Loucy (cell line): ENCODE data around the gene POLA1.

Experiments used
- H2AFZ ChIP-seq: fragments of 200-600 bp; sonication (generic); 2 replicates; pipeline ENCODE4 v1.6.0; 2016; ENCODE audit warnings: antibody characterized with exemption, mild to moderate bottlenecking, low read length, moderate library complexity
- H3F3A ChIP-seq: fragments of 200-600 bp; 2 replicates; pipeline ENCODE4 v1.6.0; 2016; ENCODE audit warnings: antibody characterized with exemption, low read depth, mild to moderate bottlenecking
- H3K27me3 ChIP-seq: fragments of 200-600 bp; sonication (generic); 2 replicates; pipeline ENCODE4 v1.6.1; 2014; ENCODE audit warnings: low read length, mild to moderate bottlenecking; ENCODE audit not compliant: insufficient read depth, poor library complexity, severe bottlenecking
- H3K36me3 ChIP-seq: fragments of 200-600 bp; sonication (generic); 2 replicates; pipeline ENCODE4 v1.6.1; 2016; ENCODE audit warnings: low read length; ENCODE audit not compliant: insufficient read depth
- H3K4me1 ChIP-seq: fragments of 200-600 bp; sonication (generic); 2 replicates; pipeline ENCODE4 v1.5.1; 2014; ENCODE audit warnings: low read length, mild to moderate bottlenecking; ENCODE audit not compliant: insufficient read depth, poor library complexity, severe bottlenecking
- H3K4me2 ChIP-seq: fragments of 200-600 bp; sonication (generic); 2 replicates; pipeline ENCODE4 v1.6.0; 2014; ENCODE audit warnings: antibody characterized with exemption, low read length, low read depth, mild to moderate bottlenecking; ENCODE audit not compliant: poor library complexity, severe bottlenecking
- H3K4me3 ChIP-seq: fragments of 200-600 bp; sonication (generic); 2 replicates; pipeline ENCODE4 v1.5.1; 2014; ENCODE audit warnings: low read length, mild to moderate bottlenecking, mixed read lengths; ENCODE audit not compliant: poor library complexity, severe bottlenecking
- H3K79me2 ChIP-seq: fragments of 200-600 bp; sonication (generic); 2 replicates; pipeline ENCODE4 v1.6.1; 2014; ENCODE audit warnings: low read length; ENCODE audit not compliant: insufficient read depth
- H3K9ac ChIP-seq: fragments of 200-600 bp; sonication (generic); 2 replicates; pipeline ENCODE4 v1.6.0; 2014; ENCODE audit warnings: mild to moderate bottlenecking, low read depth, low read length, moderate library complexity; ENCODE audit not compliant: poor library complexity, severe bottlenecking
- H3K9me2 ChIP-seq: fragments of 200-600 bp; sonication (generic); replicated peaks from 2 replicates; pipeline ENCODE4 v1.6.1; 2016; ENCODE audit warnings: low read depth, low read length, mixed read lengths
- H3K9me3 ChIP-seq: fragments of 200-600 bp; sonication (generic); 2 replicates; pipeline ENCODE4 v1.6.1; 2014; ENCODE audit warnings: mild to moderate bottlenecking, antibody characterized with exemption, low read length, low read depth; ENCODE audit not compliant: insufficient read depth
- H4K20me1 ChIP-seq: fragments of 200-600 bp; sonication (generic); 2 replicates; pipeline ENCODE4 v1.6.0; 2014; ENCODE audit warnings: antibody characterized with exemption, low read length, mild to moderate bottlenecking; ENCODE audit not compliant: insufficient read depth, poor library complexity, severe bottlenecking
- EZH2phosphoT487 ChIP-seq: fragments of 200-600 bp; IDR thresholded peaks from 2 replicates; pipeline ENCODE4 v1.6.1; 2018; ENCODE audit warnings: antibody characterized with exemption, mild to moderate bottlenecking, moderate library complexity, borderline replicate concordance
- TF ChIP-seq, protein P1 (sequence below): fragments of 200-600 bp; sonication (generic); conservative IDR thresholded peaks from 2 replicates; pipeline ENCODE4 v1.5.1; 2014; ENCODE audit warnings: mild to moderate bottlenecking, antibody characterized with exemption, low read length

POLA1 gene, protein sequence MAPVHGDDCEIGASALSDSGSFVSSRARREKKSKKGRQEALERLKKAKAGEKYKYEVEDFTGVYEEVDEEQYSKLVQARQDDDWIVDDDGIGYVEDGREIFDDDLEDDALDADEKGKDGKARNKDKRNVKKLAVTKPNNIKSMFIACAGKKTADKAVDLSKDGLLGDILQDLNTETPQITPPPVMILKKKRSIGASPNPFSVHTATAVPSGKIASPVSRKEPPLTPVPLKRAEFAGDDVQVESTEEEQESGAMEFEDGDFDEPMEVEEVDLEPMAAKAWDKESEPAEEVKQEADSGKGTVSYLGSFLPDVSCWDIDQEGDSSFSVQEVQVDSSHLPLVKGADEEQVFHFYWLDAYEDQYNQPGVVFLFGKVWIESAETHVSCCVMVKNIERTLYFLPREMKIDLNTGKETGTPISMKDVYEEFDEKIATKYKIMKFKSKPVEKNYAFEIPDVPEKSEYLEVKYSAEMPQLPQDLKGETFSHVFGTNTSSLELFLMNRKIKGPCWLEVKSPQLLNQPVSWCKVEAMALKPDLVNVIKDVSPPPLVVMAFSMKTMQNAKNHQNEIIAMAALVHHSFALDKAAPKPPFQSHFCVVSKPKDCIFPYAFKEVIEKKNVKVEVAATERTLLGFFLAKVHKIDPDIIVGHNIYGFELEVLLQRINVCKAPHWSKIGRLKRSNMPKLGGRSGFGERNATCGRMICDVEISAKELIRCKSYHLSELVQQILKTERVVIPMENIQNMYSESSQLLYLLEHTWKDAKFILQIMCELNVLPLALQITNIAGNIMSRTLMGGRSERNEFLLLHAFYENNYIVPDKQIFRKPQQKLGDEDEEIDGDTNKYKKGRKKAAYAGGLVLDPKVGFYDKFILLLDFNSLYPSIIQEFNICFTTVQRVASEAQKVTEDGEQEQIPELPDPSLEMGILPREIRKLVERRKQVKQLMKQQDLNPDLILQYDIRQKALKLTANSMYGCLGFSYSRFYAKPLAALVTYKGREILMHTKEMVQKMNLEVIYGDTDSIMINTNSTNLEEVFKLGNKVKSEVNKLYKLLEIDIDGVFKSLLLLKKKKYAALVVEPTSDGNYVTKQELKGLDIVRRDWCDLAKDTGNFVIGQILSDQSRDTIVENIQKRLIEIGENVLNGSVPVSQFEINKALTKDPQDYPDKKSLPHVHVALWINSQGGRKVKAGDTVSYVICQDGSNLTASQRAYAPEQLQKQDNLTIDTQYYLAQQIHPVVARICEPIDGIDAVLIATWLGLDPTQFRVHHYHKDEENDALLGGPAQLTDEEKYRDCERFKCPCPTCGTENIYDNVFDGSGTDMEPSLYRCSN (N-terminal part only)

DNA sequence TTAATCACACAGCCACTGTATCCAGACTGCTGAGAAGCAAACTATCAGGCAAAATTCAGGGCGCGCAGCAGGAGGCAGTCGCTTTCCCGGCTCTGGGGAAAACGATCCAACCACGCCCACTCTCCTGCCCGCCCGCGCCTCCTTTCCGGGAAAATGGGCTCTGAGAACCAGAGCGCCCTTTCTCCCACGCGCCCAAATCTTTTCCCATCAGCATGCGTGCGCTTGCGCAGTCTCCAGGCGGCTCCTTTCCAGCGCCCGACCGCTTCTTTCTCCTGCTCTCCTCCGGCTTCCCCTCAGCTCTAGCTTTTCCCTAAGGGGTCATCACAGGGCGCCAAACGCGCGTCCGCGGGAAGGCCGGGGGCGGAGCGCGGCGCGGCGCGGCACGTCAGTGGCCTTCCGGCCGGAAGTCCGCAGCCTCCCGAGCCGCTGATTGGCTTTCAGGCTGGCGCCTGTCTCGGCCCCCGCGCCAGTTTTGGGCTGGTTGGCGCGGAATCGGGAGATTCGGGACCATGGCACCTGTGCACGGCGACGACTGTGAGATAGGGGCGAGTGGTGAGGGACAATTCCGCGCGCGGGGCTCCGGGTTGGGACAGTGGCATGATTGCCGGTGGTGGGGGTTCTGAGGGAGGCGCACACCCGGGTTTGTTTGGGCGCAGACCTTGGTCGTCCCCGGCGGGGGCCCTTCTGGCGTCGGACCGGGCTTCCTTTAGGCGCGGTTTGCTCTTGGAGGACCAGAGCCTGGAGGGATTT is at the start of gene POLA1:
Gene POLA1, plus strand, starts transcription at position 466 of the 750 bp plus-strand sequence. Its CDS starts 44 bp downstream, at position 510.
- TF ChIP-seq, protein P1, sequence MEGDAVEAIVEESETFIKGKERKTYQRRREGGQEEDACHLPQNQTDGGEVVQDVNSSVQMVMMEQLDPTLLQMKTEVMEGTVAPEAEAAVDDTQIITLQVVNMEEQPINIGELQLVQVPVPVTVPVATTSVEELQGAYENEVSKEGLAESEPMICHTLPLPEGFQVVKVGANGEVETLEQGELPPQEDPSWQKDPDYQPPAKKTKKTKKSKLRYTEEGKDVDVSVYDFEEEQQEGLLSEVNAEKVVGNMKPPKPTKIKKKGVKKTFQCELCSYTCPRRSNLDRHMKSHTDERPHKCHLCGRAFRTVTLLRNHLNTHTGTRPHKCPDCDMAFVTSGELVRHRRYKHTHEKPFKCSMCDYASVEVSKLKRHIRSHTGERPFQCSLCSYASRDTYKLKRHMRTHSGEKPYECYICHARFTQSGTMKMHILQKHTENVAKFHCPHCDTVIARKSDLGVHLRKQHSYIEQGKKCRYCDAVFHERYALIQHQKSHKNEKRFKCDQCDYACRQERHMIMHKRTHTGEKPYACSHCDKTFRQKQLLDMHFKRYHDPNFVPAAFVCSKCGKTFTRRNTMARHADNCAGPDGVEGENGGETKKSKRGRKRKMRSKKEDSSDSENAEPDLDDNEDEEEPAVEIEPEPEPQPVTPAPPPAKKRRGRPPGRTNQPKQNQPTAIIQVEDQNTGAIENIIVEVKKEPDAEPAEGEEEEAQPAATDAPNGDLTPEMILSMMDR: no peak; the same call in 1 of the 2 replicates
- no peak for TF ChIP-seq EZH2phosphoT487
- H3K79me2 ChIP-seq: peaks cover 48% of the 10 kb centered on the region
- no peaks in the 10 kb centered on the region for H3K9me2 ChIP-seq
- no peaks in the 10 kb centered on the region for H3K9me3 ChIP-seq
- H3K36me3 ChIP-seq: no peaks in the 10 kb centered on the region
- peak within 1 kb of the TSS; percentile 95 for H3K4me3 ChIP-seq
- peak within 1 kb of the TSS; percentile 85 for H3K9ac ChIP-seq
- no peaks in the 10 kb centered on the region for H3F3A ChIP-seq
- H3K27me3 ChIP-seq: no peaks in the 10 kb centered on the region
- peak within 1 kb of the TSS; percentile 92 for H2AFZ ChIP-seq
- peaks cover 15% of the 10 kb centered on the region for H3K4me1 ChIP-seq
- peaks cover 17% of the 10 kb centered on the region for H4K20me1 ChIP-seq
- peak within 1 kb of the TSS; percentile 93 for H3K4me2 ChIP-seq

DNA sequence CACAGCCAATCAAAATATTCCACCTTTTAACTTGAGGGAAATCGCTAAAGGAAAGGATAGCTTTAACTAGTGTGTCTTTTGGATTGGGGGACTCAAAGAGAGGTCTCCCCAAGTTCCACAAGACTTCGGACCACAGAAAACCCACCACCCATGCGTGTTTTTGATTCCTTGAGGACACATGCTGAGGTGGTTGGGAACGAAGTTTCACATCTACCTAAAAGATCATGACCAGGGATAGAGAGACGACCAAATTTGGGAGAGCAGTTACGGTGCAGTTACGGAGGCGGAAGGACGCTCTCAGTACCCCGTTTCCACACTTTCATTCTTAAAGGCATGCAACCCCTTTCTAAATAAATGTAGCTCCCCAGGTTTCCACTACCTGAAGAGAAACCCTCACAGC is 47.7 kb upstream of the POLA1 start:
- Histone ChIP-seq H3K27me3 (no peaks in the 10 kb centered on the region), H3K4me2 (peak overlapping the region; percentile 86), H3F3A (no peaks in the 10 kb centered on the region), H3K4me3 (peak overlapping the region; percentile 96), H3K4me1 (peaks cover 43% of the 10 kb centered on the region), H2AFZ (peak overlapping the region; percentile 60), H3K9me3 (no peaks in the 10 kb centered on the region), H4K20me1 (peaks cover 18% of the 10 kb centered on the region), H3K36me3 (no peaks in the 10 kb centered on the region), H3K9me2 (no peaks in the 10 kb centered on the region), H3K79me2 (peaks cover 59% of the 10 kb centered on the region), H3K9ac (peak overlapping the region; percentile 93)
- TF ChIP-seq, protein P1: no peak
- no peak for TF ChIP-seq EZH2phosphoT487
